Keratinocyte (primary cell): ENCODE results near the gene STIM1.

Experiments
- EZH2 ChIP-seq: IDR thresholded peaks from one replicate; pipeline ENCODE4 v1.6.1; 2012; ENCODE audit warnings: inconsistent platforms, mild to moderate bottlenecking, low read length, moderate library complexity
- TF ChIP-seq, protein P1 (sequence below), 3 experiments: IDR thresholded peaks in 1 of 3; conservative IDR thresholded peaks in 1 of 3; optimal IDR thresholded peaks in 1 of 3; 2 replicates in 2 of 3; 3 replicates in 1 of 3; pipeline versions ENCODE3 to v1.5.1; 2011; ENCODE audit warnings: low read length in 3 of 3, mild to moderate bottlenecking in 3 of 3, moderate library complexity in 2 of 3, control low read depth in 1 of 3, inconsistent platforms in 1 of 3; ENCODE audit not compliant: insufficient read depth in 2 of 3; ENCODE audit errors: extremely low read depth in 1 of 3

DNA sequence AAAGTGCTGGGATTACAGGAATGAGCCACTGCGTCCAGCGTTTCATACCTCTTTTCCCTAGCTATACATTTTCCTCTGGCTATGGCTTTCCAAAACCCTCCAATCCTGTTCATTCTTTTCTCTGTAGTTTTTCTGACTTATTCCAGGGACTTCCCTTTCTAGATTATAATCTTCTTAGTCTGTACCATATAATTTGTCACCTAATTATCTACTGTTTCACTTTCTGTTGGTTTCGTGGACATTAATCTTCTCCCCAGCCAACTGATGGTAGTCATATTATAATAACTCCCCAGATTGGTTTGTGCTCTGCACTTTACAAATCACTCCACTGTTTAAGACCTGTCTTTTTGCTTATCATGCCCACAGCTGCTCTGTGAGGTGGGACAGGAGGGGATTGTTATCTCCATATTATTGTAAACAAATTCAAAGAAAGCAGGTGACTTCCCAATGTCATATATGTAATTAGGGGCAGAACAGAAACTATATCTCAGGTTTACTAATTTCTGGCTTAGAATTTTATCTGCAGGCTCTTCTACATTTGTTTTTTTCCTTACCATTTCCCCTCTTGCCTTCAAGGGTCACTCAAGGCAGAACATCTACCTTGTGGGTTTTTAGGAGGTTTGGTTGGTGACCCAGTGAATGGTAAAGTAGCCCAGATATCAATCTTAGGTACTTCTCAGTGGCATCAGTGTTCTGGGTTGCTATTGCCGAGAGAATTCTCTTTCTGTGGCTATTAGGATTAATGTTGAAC is 23.9 kb downstream of the STIM1 start:
- TF ChIP-seq, protein P1, sequence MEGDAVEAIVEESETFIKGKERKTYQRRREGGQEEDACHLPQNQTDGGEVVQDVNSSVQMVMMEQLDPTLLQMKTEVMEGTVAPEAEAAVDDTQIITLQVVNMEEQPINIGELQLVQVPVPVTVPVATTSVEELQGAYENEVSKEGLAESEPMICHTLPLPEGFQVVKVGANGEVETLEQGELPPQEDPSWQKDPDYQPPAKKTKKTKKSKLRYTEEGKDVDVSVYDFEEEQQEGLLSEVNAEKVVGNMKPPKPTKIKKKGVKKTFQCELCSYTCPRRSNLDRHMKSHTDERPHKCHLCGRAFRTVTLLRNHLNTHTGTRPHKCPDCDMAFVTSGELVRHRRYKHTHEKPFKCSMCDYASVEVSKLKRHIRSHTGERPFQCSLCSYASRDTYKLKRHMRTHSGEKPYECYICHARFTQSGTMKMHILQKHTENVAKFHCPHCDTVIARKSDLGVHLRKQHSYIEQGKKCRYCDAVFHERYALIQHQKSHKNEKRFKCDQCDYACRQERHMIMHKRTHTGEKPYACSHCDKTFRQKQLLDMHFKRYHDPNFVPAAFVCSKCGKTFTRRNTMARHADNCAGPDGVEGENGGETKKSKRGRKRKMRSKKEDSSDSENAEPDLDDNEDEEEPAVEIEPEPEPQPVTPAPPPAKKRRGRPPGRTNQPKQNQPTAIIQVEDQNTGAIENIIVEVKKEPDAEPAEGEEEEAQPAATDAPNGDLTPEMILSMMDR (optimal IDR thresholded peaks at IDR 0.05 in 1 of 3, IDR thresholded peaks at IDR 0.05 in 1 of 3, conservative IDR thresholded peaks at IDR 0.05 in 1 of 3; ENCODE audit: extremely low read depth in 1 of 3, insufficient read depth in 2 of 3, low read length in 3 of 3): no peak
- TF ChIP-seq EZH2: no peak
